CD14-positive monocyte (primary cell): ENCODE data around the gene CFAP61. TPM values are rescaled to one million over a fixed set of nuclear protein-coding genes. Genes with fewer than 3 reads are reported as not detected.

Experiments
- DNase-seq, 3 donors: peaks; one replicate each; pipeline ENCODE4 v3.0.0-alpha.2; 2011 to 2022
- H2AFZ ChIP-seq: 2 replicates; pipeline ENCODE4 v1.6.0; 2012; ENCODE audit warnings: mild to moderate bottlenecking, low read depth, low read length, inconsistent platforms; ENCODE audit not compliant: insufficient read depth, poor library complexity, severe bottlenecking
- H3K27ac ChIP-seq, 2 donors: 1 replicate in 1 of 2; 2 replicates in 1 of 2; pipeline ENCODE4 v1.5.1; 2012 to 2013; ENCODE audit warnings: low read length in 2 of 2, control low read depth in 1 of 2, inconsistent platforms in 1 of 2, low read depth in 1 of 2, mild to moderate bottlenecking in 1 of 2
- H3K27me3 ChIP-seq, 2 donors: one replicate each; pipeline versions ENCODE4 v1.6.0 to v1.6.1; 2011 to 2013; ENCODE audit warnings: low read length in 2 of 2; ENCODE audit not compliant: control insufficient read depth in 2 of 2, insufficient read depth in 2 of 2
- H3K36me3 ChIP-seq, 2 donors: replicated peaks in 1 of 2; 1 replicate in 1 of 2; 2 replicates in 1 of 2; pipeline versions ENCODE4 v1.5.1 to v1.6.1; 2012 to 2013; ENCODE audit warnings: low read length in 2 of 2, control low read depth in 1 of 2, inconsistent platforms in 1 of 2, mild to moderate bottlenecking in 1 of 2; ENCODE audit not compliant: insufficient read depth in 2 of 2, control insufficient read depth in 1 of 2
- H3K4me1 ChIP-seq, 2 donors: 1 replicate in 1 of 2; 2 replicates in 1 of 2; pipeline versions ENCODE4 v1.5.1 to v1.6.1; 2012 to 2013; ENCODE audit warnings: low read length in 2 of 2, control low read depth in 1 of 2, inconsistent platforms in 1 of 2, mild to moderate bottlenecking in 1 of 2, moderate library complexity in 1 of 2; ENCODE audit not compliant: insufficient read depth in 2 of 2, control insufficient read depth in 1 of 2
- H3K4me2 ChIP-seq: replicated peaks from 2 replicates; pipeline ENCODE3; 2012; ENCODE audit warnings: low read length, moderate library complexity, mild to moderate bottlenecking; ENCODE audit not compliant: poor library complexity, severe bottlenecking; ENCODE audit errors: extremely low read depth
- H3K4me3 ChIP-seq, 3 experiments: fragments of 200-600 bp in 1 of 3; sonication (generic) in 1 of 3; replicated peaks in 1 of 3; 1 replicate in 2 of 3; 2 replicates in 1 of 3; pipeline ENCODE4 v1.5.1; 2011 to 2013; ENCODE audit warnings: low read length in 3 of 3, mild to moderate bottlenecking in 3 of 3, control low read depth in 2 of 3, low read depth in 2 of 3, inconsistent platforms in 1 of 3, moderate library complexity in 1 of 3
- H3K79me2 ChIP-seq: 2 replicates; pipeline ENCODE4 v1.6.0; 2012; ENCODE audit warnings: mild to moderate bottlenecking, control low read depth, inconsistent platforms, low read length, moderate library complexity; ENCODE audit not compliant: insufficient read depth
- H3K9ac ChIP-seq: 2 replicates; pipeline ENCODE4 v1.6.0; 2017; ENCODE audit warnings: low read length, mild to moderate bottlenecking; ENCODE audit not compliant: insufficient read depth, poor library complexity, severe bottlenecking
- H3K9me3 ChIP-seq, 2 donors: replicated peaks in 1 of 2; 1 replicate in 1 of 2; 2 replicates in 1 of 2; pipeline versions ENCODE4 v1.5.1 to v1.6.1; 2012 to 2013; ENCODE audit warnings: low read length in 2 of 2, control low read depth in 1 of 2; ENCODE audit not compliant: control insufficient read depth in 1 of 2, insufficient read depth in 1 of 2
- H4K20me1 ChIP-seq: 2 replicates; pipeline ENCODE4 v1.6.0; 2012; ENCODE audit warnings: mild to moderate bottlenecking, low read length, control low read depth, moderate library complexity; ENCODE audit not compliant: insufficient read depth
- H3K27ac Mint-ChIP-seq, 7 donors: one replicate each; pipeline ENCODE4 v1.8.0; 2020; ENCODE audit warnings: mild to moderate bottlenecking in 7 of 7, mixed read lengths in 7 of 7, moderate library complexity in 6 of 7, inconsistent platforms in 2 of 7
- H3K27me3 Mint-ChIP-seq, 3 donors: one replicate each; pipeline ENCODE4 v1.8.0; 2021 to 2022; ENCODE audit warnings: low read depth in 3 of 3, mild to moderate bottlenecking in 3 of 3, mixed read lengths in 3 of 3, moderate library complexity in 3 of 3, inconsistent platforms in 1 of 3
- H3K36me3 Mint-ChIP-seq, 2 donors: one replicate each; pipeline ENCODE4 v1.8.0; 2020; ENCODE audit warnings: mixed read lengths in 2 of 2, inconsistent platforms in 1 of 2, mild to moderate bottlenecking in 1 of 2
- H3K4me1 Mint-ChIP-seq: one replicate; pipeline ENCODE4 v1.8.0; 2020; ENCODE audit warnings: mild to moderate bottlenecking, mixed read lengths
- H3K4me3 Mint-ChIP-seq, 2 donors: one replicate each; pipeline ENCODE4 v1.8.0; 2020; ENCODE audit warnings: mild to moderate bottlenecking in 2 of 2, mixed read lengths in 2 of 2, moderate library complexity in 1 of 2
- H3K9me3 Mint-ChIP-seq, 7 donors: one replicate each; pipeline ENCODE4 v1.8.0; 2020 to 2022; ENCODE audit warnings: mixed read lengths in 7 of 7, mild to moderate bottlenecking in 6 of 7, moderate library complexity in 6 of 7, inconsistent platforms in 2 of 7
- WGBS: methylation state at CpG from one replicate; pipeline ENCODE4 v1.1.5; 2013; ENCODE audit warnings: missing lambda C conversion rate; ENCODE audit not compliant: insufficient coverage; 5-methylcytosine and 5-hydroxymethylcytosine counted together
- intact Hi-C, 2 donors: fragments of 100-400 bp; cut with micrococcal nuclease; formaldehyde crosslinking; loops; one replicate each; pipeline versions ENCODE4 v1.15.0 to v1.15.1; 2023
- polyA plus RNA-seq, 3 donors: library from polyadenylated mRNA; depleted of rRNA in 1 of 3; unstranded in 2 of 3; stranded (reverse) in 1 of 3; fragments of 300-500 nt in 2 of 3; fragments of >200 nt in 1 of 3; fragmentation: Illumina TruSeq in 2 of 3; gene quantifications; 1 replicate in 2 of 3; 2 replicates in 1 of 3; pipeline ENCODE4 v1.2.3, GENCODE V29; 2012 to 2021
- TF ChIP-seq, protein P1 (sequence below): fragments of 200-600 bp; IDR thresholded peaks from one replicate; pipeline ENCODE4 v1.8.0; 2022; ENCODE audit warnings: antibody characterized with exemption, mild to moderate bottlenecking

The CFAP61 gene
- polyA plus RNA-seq, 3 donors, result not detected

DNA sequence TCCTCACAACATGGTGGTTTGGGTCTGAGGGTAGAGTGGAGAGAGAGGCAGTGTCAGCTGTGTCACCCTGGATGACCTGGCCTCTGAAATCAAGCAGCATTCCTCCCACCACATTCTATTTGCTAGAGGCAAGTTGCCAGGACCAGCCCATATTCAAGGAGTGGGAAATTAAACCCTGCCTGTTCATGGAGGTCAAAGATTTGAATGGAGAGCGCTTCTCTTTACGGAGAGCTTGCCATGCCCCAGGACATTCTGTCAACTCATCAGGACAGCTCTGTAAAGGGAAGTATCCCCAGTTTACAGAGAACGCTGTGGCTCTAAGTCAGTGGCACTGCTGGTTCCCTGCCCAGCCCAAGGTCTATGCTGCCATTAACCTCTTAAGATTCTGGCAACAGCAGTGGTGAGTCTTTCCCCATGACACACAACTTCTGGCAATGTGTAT, 225.6 kb downstream of the CFAP61 start:
- TF ChIP-seq, protein P1, sequence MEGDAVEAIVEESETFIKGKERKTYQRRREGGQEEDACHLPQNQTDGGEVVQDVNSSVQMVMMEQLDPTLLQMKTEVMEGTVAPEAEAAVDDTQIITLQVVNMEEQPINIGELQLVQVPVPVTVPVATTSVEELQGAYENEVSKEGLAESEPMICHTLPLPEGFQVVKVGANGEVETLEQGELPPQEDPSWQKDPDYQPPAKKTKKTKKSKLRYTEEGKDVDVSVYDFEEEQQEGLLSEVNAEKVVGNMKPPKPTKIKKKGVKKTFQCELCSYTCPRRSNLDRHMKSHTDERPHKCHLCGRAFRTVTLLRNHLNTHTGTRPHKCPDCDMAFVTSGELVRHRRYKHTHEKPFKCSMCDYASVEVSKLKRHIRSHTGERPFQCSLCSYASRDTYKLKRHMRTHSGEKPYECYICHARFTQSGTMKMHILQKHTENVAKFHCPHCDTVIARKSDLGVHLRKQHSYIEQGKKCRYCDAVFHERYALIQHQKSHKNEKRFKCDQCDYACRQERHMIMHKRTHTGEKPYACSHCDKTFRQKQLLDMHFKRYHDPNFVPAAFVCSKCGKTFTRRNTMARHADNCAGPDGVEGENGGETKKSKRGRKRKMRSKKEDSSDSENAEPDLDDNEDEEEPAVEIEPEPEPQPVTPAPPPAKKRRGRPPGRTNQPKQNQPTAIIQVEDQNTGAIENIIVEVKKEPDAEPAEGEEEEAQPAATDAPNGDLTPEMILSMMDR, result no peak

GRCh38 chr20:20286061-20286460, 233.7 kb downstream of the CFAP61 start:
- WGBS, result 80% methylated on average over 1 of the region's 2 CpGs

More for the DNA sequence above, 225.6 kb downstream of the CFAP61 start:
- Histone ChIP-seq H3K9ac (no peak overlapping the region), H3K27me3 (no peaks in the 10 kb centered on the region), H3K4me1 (peaks cover 24 to 28% of the 10 kb centered on the region in 2 donors), H3K9me3 (no peaks in the 10 kb centered on the region), H3K27ac (no peak overlapping the region), H3K36me3 (no peaks in the 10 kb centered on the region), H4K20me1 (no peaks in the 10 kb centered on the region), H3K4me3 (no peak overlapping the region), H2AFZ (no peak overlapping the region), H3K4me2 (no peak overlapping the region), H3K79me2 (no peaks in the 10 kb centered on the region)
- H3K9me3 Mint-ChIP-seq, result peaks cover 0 to 3% (median 0%) of the 10 kb centered on the region in 7 donors
- intact Hi-C loops, result no loop called here
- peaks cover 28% of the 10 kb centered on the region for H3K4me1 Mint-ChIP-seq
- H3K27ac Mint-ChIP-seq, result peak overlapping the region; percentile 34 to 86 (median 77)
- peak overlapping the region in 1 of 2 donors; percentile 80 for H3K4me3 Mint-ChIP-seq
- H3K36me3 Mint-ChIP-seq, result peaks cover 0 to 1% of the 10 kb centered on the region in 2 donors
- DNase-seq, result peak in 2 of 3 donors; percentile 37 to 43
- WGBS, result 10% methylated on average over 2 of the region's 3 CpGs
- H3K27me3 Mint-ChIP-seq, result peaks cover 0 to 5% (median 4%) of the 10 kb centered on the region in 3 donors

More at GRCh38 chr20:20286061-20286460, 233.7 kb downstream of the CFAP61 start:
- TF ChIP-seq, protein P1, result no peak
- Mint-ChIP-seq H3K36me3 (no peaks in the 10 kb centered on the region), H3K27me3 (peaks cover 0 to 8% (median 8%) of the 10 kb centered on the region in 3 donors), H3K9me3 (peaks cover 0 to 8% (median 2%) of the 10 kb centered on the region in 7 donors), H3K4me1 (peaks cover 2% of the 10 kb centered on the region), H3K27ac (no peak overlapping the region), H3K4me3 (no peak overlapping the region)
- no peaks in the 10 kb centered on the region for H3K9me3 ChIP-seq
- H3K9ac ChIP-seq, result no peak overlapping the region
- H3K36me3 ChIP-seq, result no peaks in the 10 kb centered on the region
- no peaks in the 10 kb centered on the region for H3K79me2 ChIP-seq
- no peak overlapping the region for H2AFZ ChIP-seq
- H3K4me2 ChIP-seq, result no peak overlapping the region
- no peaks in the 10 kb centered on the region for H4K20me1 ChIP-seq
- H3K27ac ChIP-seq, result no peak overlapping the region
- H3K4me1 ChIP-seq, result no peaks in the 10 kb centered on the region
- no peak overlapping the region for H3K4me3 ChIP-seq
- peaks cover 0 to 2% of the 10 kb centered on the region in 2 donors for H3K27me3 ChIP-seq
- intact Hi-C loops, result no loop called here
- DNase-seq, result no peak
